DMS53 (cell line): ENCODE results near the gene RUNX1.

Experiments
- DNase-seq: peaks from one replicate; lab custom pipeline; 2025; lab: John Stamatoyannopoulos, UW

The RUNX1 gene

DNA sequence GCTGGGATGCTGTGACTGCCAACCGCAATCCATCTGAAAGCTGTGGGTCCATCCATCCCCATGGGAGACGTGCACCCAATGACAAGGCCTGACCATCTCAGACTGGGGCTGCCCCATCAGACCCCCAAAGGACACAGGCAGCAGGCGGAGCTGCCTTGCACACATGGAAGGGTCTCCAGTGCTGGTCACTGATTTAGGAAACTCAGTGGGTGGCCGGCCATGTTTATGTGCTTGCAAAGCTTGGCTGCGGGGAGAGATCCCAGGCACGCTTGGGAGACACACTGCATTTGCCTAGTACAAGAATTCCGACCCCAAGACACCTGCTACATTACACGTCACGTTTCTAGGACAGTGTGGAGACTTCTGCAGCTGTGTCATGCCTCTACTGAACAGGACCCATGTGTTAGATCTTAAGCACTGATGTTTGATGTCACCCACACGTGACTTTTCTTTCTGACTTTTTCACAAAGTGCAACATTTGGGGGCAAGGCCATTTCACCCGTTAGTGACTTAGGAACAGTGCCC, 198.9 kb downstream of the RUNX1 start:
- DNase-seq, result no peak

DNA sequence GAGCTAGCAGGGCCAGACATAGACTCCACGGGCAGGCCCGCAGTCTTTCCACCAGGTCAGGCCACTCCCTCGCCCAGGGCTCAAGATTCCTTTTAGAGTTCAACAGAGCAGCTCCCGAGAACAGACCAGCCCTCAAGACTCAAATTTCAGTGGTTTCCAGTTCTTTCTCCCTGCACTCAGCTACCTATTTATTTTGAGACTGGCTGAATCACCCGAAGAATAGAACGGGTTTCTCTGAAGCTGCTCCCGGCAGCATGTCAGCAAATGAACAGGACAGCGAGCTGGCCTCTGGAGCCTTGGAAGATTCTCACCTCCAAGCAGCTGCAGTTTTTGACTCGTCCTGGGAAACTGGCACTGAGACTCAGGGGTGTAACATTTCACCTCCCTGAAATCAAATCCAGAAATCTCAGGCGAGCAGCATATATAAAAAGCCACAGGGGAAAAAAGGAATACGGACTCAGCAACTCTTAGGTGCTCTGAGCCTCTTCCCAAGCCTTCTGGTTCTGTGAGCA, 202.4 kb downstream of the RUNX1 start:
- DNase-seq, result no peak

- peak; percentile 6 for DNase-seq
Measured at GRCh38 chr21:34845521-34846451, 203.3 kb downstream of the RUNX1 start.

DNA sequence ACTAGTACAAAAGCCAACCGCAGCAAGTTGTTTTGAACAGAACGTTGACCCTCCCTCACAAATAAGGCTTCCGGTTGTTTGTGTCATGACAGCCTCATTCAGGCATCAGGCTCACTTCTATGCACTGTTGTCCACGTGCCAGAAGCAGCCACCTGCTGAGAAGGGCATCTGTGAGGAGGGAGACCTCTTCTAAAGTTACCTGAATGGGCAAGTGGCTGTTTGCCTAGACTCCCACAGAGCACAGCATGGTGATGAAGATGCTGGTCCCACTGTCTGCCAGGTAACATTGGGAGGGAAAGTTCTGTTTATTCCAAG, 204.2 kb downstream of the RUNX1 start:
- no peak for DNase-seq

DNA sequence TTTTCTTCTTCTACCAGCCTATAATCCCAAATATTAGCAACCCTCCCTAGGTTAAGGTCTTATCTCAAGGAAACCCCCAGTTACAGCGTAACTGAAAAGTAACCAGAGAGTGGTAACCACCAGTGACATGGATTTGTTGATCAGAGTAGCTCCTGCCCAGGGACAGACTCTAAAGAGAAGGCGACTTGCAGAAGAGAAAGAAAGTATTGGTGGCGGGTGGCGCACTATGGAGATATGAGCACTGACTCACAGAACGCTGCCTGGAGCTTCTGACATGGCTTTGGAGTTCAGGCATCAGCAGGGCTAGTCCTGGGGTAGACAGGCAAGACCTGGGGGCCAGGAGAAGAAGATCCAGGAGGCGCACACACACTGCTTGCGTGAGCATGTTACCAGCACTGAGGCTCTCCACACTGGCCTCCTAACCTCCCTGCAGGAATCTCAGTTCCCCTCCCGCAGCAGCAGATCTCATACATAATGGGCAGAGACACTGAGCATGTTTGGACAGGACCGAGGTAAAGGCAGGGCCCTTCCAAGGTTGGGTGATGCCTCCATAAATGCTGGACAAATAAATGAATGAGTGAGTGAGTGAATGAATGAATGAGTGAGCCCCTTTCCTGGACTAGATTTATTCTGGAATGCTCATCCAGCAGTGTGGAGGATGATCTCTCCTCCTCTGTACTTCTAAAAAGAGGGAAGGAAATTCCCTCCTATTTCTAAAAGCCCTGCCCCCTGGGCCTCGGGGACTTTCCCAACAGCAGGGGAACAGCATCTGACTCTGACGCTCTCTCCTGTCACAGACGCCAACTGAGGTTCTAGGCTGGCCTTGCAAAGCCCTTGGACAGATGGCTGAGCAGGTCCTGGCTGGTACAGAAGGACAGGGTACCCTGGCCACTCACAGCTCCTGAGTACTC, 204.8 kb downstream of the RUNX1 start:
- DNase-seq, result no peak

DNA sequence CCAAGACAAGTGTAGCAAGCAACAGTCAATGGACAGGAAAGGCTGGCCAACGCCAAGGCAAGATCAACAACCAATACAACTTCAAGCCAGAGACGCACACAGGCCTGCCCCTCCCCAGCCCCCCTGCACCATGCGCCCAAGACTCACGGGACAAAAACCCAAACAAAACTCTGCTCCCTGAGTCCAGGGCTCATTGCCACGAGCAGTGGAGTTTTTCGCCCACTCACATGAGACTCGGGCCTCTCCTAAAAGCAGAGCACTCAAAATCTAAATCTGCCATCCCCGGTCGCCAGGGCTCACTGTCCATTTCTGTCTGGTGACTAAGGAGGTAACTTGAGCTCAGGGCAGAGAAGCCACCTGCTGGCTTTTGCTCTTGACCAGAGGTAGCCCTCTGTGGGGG, 205.5 kb downstream of the RUNX1 start:
- DNase-seq, result no peak

DNA sequence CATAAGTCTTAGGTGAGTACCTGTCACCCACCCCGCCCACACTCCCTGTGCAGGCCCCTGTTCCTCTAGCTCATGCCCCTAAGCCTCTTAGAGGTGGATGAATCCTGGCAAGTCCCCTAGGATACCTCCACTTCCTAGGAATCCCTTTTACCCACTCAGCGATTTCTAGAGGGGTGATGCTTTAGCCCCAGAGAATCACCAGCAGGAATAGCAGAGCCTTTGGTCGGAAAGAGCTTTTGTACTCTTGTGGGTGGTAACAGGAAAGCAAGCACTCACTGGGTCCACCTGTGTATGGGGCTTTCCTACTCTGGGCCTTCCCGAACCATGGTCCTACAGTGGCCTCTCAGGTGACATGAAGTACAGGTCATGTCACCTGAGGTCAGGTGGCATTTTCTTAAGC, 207.9 kb downstream of the RUNX1 start:
- no peak for DNase-seq

DNA sequence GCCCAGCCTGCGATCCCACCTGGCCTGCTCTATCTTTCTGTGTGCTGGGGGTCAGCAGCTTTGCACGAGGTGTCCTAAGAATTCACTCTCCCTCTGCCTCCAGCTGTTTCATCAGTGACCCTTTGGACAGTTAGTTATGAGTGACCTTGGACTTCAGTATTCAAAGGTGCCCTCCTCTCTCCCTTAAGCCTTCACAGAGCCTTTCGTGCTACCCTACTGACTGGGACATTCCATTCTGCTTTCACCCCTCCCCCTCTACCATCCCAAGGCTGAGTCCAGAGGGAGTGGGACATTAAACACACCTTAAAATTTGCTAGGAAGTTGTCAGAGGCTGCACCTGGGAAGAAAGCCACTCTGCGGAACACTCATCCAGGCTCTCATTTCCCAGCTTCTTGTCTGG, 208.4 kb downstream of the RUNX1 start:
- no peak for DNase-seq

GRCh38 chr21:34838956-34839820, 209.9 kb downstream of the RUNX1 start:
- DNase-seq, result no peak

- no peak for DNase-seq
Measured at GRCh38 chr21:34836933-34837505, 212.1 kb downstream of the RUNX1 start.

DNA sequence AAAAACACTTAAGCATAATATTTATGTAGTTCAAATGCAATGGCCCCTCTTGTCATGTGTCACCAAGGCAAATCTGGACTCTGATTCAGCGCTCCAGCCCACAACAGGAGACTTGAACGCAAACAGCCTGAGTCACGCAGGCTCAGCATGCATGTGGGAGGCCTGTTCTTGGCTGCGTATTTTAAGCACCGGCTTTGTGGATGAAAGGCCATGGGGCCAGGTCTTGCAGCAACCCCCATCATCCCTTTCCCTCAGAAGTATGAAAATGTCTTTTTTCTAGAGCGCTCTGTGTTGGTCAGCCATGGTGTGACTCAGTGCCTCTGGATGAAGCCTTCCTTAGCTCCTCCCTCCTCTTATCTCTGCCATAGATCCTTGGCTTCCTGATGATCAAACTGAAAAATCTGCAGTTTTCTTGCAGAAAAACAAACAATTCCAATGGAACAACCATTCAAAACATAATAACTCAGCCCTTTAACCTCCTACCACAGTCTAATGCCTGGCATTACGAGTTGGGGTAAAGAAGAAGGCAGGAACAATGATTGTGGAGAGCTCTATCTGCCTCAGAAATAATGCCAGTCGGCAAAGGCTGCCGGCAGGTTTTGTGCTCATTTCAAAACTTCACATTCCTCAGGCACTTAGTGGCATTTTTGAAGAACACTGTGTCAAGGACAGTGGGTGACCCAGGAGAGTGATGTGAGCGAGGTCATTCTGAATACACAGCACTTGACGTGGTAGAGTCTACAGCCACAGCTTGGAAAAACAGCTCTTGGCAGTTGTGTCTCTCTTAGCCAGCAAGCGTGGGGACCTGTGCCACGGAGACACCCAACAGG, 212.8 kb downstream of the RUNX1 start:
- no peak for DNase-seq

GRCh38 chr21:34835526-34835925, 213.6 kb downstream of the RUNX1 start:
- no peak for DNase-seq

DNA sequence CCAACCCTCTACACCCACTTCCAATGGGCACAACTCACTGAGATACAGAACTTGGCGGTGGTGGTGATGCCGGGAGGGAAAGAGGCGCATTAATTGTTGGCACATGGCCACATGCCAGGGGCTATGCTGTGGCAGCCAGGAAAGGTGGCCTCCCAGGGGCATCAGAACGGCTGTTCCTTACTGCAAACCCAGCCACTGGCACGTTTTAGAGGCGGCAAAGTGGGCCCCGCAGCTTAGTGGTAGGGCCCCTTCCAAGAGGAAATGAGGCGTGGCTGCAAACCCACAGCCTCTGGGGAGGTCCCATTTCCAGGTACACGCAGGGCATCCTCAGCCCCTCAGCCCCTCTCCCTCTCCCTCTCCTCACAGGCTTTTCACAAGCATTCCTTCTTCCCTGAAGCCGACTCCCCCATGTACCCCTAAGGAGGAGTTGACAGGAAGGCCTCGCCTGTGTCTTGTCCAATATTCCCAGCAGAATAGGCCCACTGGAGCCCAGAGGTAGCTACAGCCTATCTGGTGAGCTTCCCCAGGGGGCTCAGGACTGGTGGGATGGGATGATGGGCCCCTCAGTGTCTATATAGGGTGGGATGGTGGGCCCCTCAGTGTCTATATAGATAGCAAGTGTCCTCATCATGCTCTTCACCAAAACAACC, 214.1 kb downstream of the RUNX1 start:
- DNase-seq, result no peak

DNA sequence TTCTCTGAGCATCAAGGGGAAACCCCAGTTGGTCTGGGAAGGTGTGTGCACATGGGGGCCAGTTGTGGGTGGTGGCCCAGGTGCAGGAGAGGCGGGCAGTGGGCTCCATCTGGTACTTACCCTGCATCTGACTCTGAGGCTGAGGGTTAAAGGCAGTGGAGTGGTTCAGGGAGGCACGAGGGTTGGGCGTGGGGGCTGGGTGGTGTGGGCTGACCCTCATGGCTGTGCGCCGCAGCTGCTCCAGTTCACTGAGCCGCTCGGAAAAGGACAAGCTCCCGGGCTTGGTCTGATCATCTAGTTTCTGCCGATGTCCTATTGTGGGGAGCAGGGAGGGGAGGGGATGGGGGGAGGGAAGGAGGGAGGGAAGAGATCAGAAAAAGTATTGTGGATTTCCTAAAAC, 214.8 kb downstream of the RUNX1 start:
- DNase-seq, result no peak

GRCh38 chr21:34833465-34833864, 215.6 kb downstream of the RUNX1 start:
- DNase-seq, result no peak

GRCh38 chr21:34830386-34831170, 218.5 kb downstream of the RUNX1 start:
- DNase-seq, result no peak

DNA sequence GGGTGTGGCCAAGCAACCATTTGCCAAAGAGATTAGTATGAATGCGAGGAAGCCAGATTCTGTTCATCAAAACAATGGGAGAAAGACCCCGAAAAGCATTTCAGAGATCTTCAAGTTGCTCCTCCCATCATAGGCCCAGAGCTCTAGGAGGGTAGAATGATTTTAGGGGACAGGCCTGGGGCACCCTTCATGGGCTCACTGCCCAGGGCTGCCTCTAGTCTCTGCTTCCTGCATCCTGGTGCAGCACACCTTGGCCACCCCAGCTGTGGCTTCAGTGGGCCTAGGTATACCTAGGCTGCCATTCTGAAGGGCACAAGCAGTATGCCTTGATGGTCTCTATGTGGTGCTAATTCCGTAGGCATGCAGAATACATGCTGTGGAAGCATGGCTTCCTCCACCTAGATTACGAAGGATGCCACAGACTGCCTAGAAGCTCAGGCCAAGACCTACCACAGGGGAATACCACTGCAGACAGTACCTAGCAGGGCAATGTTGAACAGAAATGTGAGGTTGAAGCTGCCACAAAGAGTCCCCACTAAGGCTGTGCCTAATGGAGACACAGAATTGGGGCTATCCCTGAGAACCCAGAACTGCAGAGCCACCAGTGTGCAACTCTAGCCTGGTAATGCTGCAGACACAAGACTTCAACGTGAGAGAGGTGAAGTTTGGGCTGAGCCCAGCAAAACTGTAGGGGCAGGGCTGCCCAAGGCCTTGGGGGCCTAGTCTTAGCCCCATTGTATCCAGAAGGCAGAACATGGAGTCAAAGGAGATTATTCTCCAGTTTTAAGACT, 221.5 kb downstream of the RUNX1 start:
- no peak for DNase-seq

DNA sequence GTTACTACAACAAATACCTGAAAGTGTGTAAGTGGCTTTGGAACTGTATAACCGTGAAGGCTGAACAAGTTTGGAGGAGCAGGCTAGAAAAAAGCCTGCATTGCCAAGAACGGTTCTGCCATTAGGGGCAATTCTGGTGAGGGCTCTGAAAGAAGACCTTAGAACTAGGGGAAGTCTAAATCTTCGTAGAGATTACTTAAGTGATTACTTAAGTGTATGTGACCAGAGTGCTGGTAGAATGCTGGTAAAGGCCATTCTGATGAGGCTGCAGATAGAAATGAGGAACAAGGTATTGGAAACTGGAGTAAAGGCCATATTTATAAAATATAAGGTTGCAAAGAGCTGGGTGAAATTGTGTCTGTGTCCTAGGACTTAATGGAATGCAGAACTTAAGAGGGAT, 222.3 kb downstream of the RUNX1 start:
- no peak for DNase-seq
